ENCODE data around the gene FTCD. TPM values are rescaled to one million over a fixed set of nuclear protein-coding genes. Genes with fewer than 3 reads are reported as not detected.

The FTCD gene
- total RNA-seq, 1 donor from 2014 or later = not detected

GRCh38 chr21:46165098-46165497 is 9.7 kb upstream of the FTCD start:
- no peak for TF ChIP-seq CTCF (conservative IDR thresholded peaks at IDR 0.05; ENCODE audit: low read depth, low read length)
- H3K4me3 ChIP-seq (ENCODE audit: low read depth, low read length) = no peak overlapping the region
- no peak for DNase-seq (ENCODE audit: low read depth)

GRCh38 chr21:46163380-46163779 is 8.0 kb upstream of the FTCD start:
- H3K4me3 ChIP-seq (ENCODE audit: low read depth, low read length) = no peak overlapping the region
- TF ChIP-seq CTCF (conservative IDR thresholded peaks at IDR 0.05; ENCODE audit: low read depth, low read length) = no peak
- DNase-seq (ENCODE audit: low read depth) = no peak

- no peak overlapping the region for H3K4me3 ChIP-seq (ENCODE audit: low read depth, low read length)
- DNase-seq (ENCODE audit: low read depth) = no peak
- no peak for TF ChIP-seq CTCF (conservative IDR thresholded peaks at IDR 0.05; ENCODE audit: low read depth, low read length)
Observed at GRCh38 chr21:46161633-46162592, 6.5 kb upstream of the FTCD start.

- no peak for TF ChIP-seq CTCF (conservative IDR thresholded peaks at IDR 0.05; ENCODE audit: low read depth, low read length)
- no peak for DNase-seq (ENCODE audit: low read depth)
- H3K4me3 ChIP-seq (ENCODE audit: low read depth, low read length) = no peak overlapping the region
Observed at GRCh38 chr21:46160907-46161632, 5.7 kb upstream of the FTCD start.

GRCh38 chr21:46160657-46160906 is 5.2 kb upstream of the FTCD start:
- H3K4me3 ChIP-seq (ENCODE audit: low read depth, low read length) = no peak overlapping the region
- no peak for DNase-seq (ENCODE audit: low read depth)
- no peak for TF ChIP-seq CTCF (conservative IDR thresholded peaks at IDR 0.05; ENCODE audit: low read depth, low read length)

GRCh38 chr21:46159841-46160656 is 4.7 kb upstream of the FTCD start:
- DNase-seq (ENCODE audit: low read depth) = no peak
- H3K4me3 ChIP-seq (ENCODE audit: low read depth, low read length) = no peak overlapping the region
- TF ChIP-seq CTCF (conservative IDR thresholded peaks at IDR 0.05; ENCODE audit: low read depth, low read length) = no peak
